Measurements from ENCODE around the gene FZR1.

DNA sequence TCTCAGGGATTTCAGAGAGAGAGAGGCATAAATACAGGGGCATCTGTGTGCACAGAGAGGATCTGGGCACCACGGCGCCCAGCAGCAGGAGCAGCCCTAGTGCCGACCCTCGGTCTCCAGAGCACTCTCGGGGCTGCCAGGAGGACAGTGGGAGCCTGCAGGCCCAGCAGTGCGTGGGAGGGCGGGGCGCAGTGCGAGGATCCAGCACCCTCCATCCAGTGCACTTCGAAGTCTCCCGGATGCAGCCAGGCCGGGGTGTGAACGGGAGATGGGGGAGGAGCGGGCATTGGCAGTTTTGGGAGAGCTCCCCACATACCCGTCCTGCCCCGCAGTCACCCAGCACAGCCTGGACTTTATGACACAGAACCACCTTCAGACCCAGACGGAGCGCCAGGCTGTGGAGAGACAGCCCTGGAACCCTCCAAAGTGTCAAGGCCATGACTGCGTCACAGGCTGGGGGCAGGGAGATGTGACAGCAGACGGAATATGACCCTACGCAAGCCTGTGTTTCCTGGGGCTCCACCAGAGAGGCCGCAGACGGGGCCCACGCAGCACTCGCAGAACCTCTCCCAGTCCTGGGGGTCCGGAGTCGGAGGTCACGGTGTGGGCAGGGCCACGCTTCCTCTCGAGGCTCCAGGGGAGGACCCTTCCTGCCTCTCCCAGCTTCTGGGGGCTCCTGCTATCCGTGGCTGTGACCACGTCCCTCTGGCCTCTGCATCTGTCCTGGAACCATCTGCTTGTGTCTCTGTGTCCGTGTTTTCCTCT is 18.1 kb downstream of the FZR1 start:
- TF ChIP-seq EZH2 (IDR thresholded peaks at IDR 0.05) (no peak), EZH2phosphoT487 (IDR thresholded peaks at IDR 0.05) (no peak)
- TF ChIP-seq, protein P1, sequence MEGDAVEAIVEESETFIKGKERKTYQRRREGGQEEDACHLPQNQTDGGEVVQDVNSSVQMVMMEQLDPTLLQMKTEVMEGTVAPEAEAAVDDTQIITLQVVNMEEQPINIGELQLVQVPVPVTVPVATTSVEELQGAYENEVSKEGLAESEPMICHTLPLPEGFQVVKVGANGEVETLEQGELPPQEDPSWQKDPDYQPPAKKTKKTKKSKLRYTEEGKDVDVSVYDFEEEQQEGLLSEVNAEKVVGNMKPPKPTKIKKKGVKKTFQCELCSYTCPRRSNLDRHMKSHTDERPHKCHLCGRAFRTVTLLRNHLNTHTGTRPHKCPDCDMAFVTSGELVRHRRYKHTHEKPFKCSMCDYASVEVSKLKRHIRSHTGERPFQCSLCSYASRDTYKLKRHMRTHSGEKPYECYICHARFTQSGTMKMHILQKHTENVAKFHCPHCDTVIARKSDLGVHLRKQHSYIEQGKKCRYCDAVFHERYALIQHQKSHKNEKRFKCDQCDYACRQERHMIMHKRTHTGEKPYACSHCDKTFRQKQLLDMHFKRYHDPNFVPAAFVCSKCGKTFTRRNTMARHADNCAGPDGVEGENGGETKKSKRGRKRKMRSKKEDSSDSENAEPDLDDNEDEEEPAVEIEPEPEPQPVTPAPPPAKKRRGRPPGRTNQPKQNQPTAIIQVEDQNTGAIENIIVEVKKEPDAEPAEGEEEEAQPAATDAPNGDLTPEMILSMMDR (IDR thresholded peaks at IDR 0.05): no peak
